Endothelial cell of umbilical vein (primary cell): ENCODE results near the gene CORO2B. TPM values are rescaled to one million over a fixed set of nuclear protein-coding genes. Genes with fewer than 3 reads are reported as not detected.

ENCODE experiments used
- BruUV-seq: library from RNA; stranded (reverse); fragments of 400-500 nt; replicated peaks from 2 replicates; lab custom pipeline; 2021; lab: Mats Ljungman, UMichigan
- CTCF ChIA-PET: fragments of 300-600, 350-600 bp; sonication (Branson Sonifier 250); formaldehyde crosslinking; loops from one replicate; lab custom pipeline; 2021; ENCODE audit warnings: antibody characterized with exemption, inconsistent platforms; lab: Charles Lee
- POLR2A ChIA-PET: fragments of 300-600, 350-600 bp; sonication (Branson Sonifier 250); formaldehyde crosslinking; loops from one replicate; lab custom pipeline; 2021; ENCODE audit warnings: antibody characterized with exemption, inconsistent platforms; lab: Charles Lee
- DNase-seq: peaks from one replicate; pipeline ENCODE4 v3.0.0-alpha.2; 2011; ENCODE audit warnings: low read depth, low spot score
- FAIRE-seq: peaks from 2 replicates; lab custom pipeline; 2011; peaks lifted over from hg19 to GRCh38; lab: Jason Lieb, UNC
- H2AFZ ChIP-seq: 2 replicates; pipeline ENCODE4 v1.6.0; 2012; ENCODE audit warnings: low read depth, low read length, control low read depth, inconsistent platforms
- H3K27ac ChIP-seq: 2 replicates; pipeline ENCODE4 v1.5.1; 2011; ENCODE audit warnings: low read depth, mild to moderate bottlenecking, control low read depth, low read length, moderate library complexity; ENCODE audit not compliant: insufficient read depth
- H3K27me3 ChIP-seq, 2 experiments: 2 replicates each; pipeline versions ENCODE4 v1.6.0 to v1.6.1; 2011; ENCODE audit warnings: low read length in 2 of 2, mixed read lengths in 1 of 2; ENCODE audit not compliant: control insufficient read depth in 2 of 2, insufficient read depth in 2 of 2
- H3K36me3 ChIP-seq, 2 experiments: 2 replicates in 1 of 2; 3 replicates in 1 of 2; pipeline ENCODE4 v1.5.1; 2011; ENCODE audit warnings: low read length in 2 of 2, mild to moderate bottlenecking in 1 of 2, moderate library complexity in 1 of 2; ENCODE audit not compliant: control insufficient read depth in 2 of 2, insufficient read depth in 2 of 2; ENCODE audit errors: extremely low read depth in 1 of 2
- H3K4me1 ChIP-seq: 3 replicates; pipeline ENCODE4 v1.5.1; 2011; ENCODE audit warnings: mild to moderate bottlenecking, low read length; ENCODE audit not compliant: control insufficient read depth, insufficient read depth; ENCODE audit errors: extremely low read depth
- H3K4me2 ChIP-seq: 2 replicates; pipeline ENCODE4 v1.6.1; 2011; ENCODE audit warnings: low read length, control low read depth, mixed read lengths; ENCODE audit not compliant: insufficient read depth
- H3K4me3 ChIP-seq, 3 experiments: fragments of 200-600 bp in 1 of 3; sonication (generic), shearing (Covaris generic) in 1 of 3; replicated peaks in 1 of 3; 2 replicates each; pipeline ENCODE4 v1.5.1; 2011 to 2016; ENCODE audit warnings: control low read depth in 3 of 3, low read length in 3 of 3, mild to moderate bottlenecking in 2 of 3, inconsistent platforms in 1 of 3, low read depth in 1 of 3, moderate library complexity in 1 of 3; ENCODE audit not compliant: insufficient read depth in 1 of 3
- H3K79me2 ChIP-seq: 2 replicates; pipeline ENCODE4 v1.6.0; 2012; ENCODE audit warnings: low read length, inconsistent platforms; ENCODE audit not compliant: control insufficient read depth, insufficient read depth
- H3K9ac ChIP-seq: replicated peaks from 2 replicates; pipeline ENCODE3; 2011; ENCODE audit warnings: low read length, control low read depth; ENCODE audit not compliant: insufficient read depth; ENCODE audit errors: extremely low read depth
- H3K9me1 ChIP-seq: replicated peaks from 3 replicates; pipeline ENCODE4 v1.6.0; 2011; ENCODE audit warnings: mild to moderate bottlenecking, low read length; ENCODE audit not compliant: control insufficient read depth, insufficient read depth; ENCODE audit errors: extremely low read depth
- H3K9me3 ChIP-seq: replicated peaks from 2 replicates; pipeline ENCODE4 v1.5.1; 2012; ENCODE audit warnings: low read length, inconsistent platforms; ENCODE audit not compliant: control insufficient read depth, insufficient read depth
- H4K20me1 ChIP-seq: replicated peaks from 2 replicates; pipeline ENCODE3; 2011; ENCODE audit warnings: mild to moderate bottlenecking, low read length; ENCODE audit not compliant: control insufficient read depth, insufficient read depth; ENCODE audit errors: extremely low read depth
- EZH2 ChIP-seq: IDR thresholded peaks from 2 replicates; pipeline ENCODE4 v1.6.1; 2012; ENCODE audit warnings: borderline replicate concordance, low read depth, mild to moderate bottlenecking, moderate library complexity, low read length, inconsistent platforms; ENCODE audit not compliant: severe bottlenecking
- GATA2 ChIP-seq: IDR thresholded peaks from 2 replicates; pipeline ENCODE4 v1.7.0; 2011; ENCODE audit warnings: low read depth, mild to moderate bottlenecking, moderate library complexity, mixed read lengths, low read length; ENCODE audit not compliant: insufficient read length, insufficient read depth
- JUN ChIP-seq: IDR thresholded peaks from 2 replicates; pipeline ENCODE4 v1.6.1; 2011; ENCODE audit warnings: borderline replicate concordance, low read depth; ENCODE audit not compliant: insufficient read length, insufficient read depth
- MYC ChIP-seq: IDR thresholded peaks from one replicate; pipeline ENCODE4 v1.6.1; 2011; ENCODE audit warnings: mild to moderate bottlenecking, low read depth, low read length
- POLR2A ChIP-seq: IDR thresholded peaks from 2 replicates; pipeline ENCODE4 v1.6.1; 2012; ENCODE audit warnings: low read depth, mild to moderate bottlenecking, control low read depth, low read length
- dilution Hi-C: fragments of 300-500 bp; cut with MboI; formaldehyde crosslinking; loops from one replicate; pipeline ENCODE4 v1.15.0; 2019; ENCODE audit warnings: low sequenced_read_pairs; ENCODE audit not compliant: extremely low pct_ligation_motif_present
- intact Hi-C: fragments of 100-400 bp; cut with micrococcal nuclease; formaldehyde crosslinking; loops from one replicate; pipeline ENCODE4 v1.10.0; 2022
- polyA plus RNA-seq, 4 experiments: library from polyadenylated mRNA; depleted of rRNA in 3 of 4; stranded (reverse) in 3 of 4; unstranded in 1 of 4; fragments of >200 nt; gene quantifications; 2 replicates each; pipeline versions ENCODE4 v1.2.1 to v1.2.3, GENCODE V29; 2011 to 2012; ENCODE audit warnings: missing spikeins in 1 of 4
- total RNA-seq: library from RNA; stranded (reverse); gene quantifications from 2 replicates; pipeline ENCODE4 v1.2.3, GENCODE V29; 2021
- TF ChIP-seq, protein P1 (sequence below), 2 donors: IDR thresholded peaks; 1 replicate in 1 of 2; 2 replicates in 1 of 2; pipeline ENCODE4 v1.5.1; 2011; ENCODE audit warnings: low read length in 2 of 2, mild to moderate bottlenecking in 2 of 2, moderate library complexity in 2 of 2, control low read depth in 1 of 2, inconsistent platforms in 1 of 2, low read depth in 1 of 2; ENCODE audit not compliant: insufficient read depth in 1 of 2; ENCODE audit errors: extremely low read depth in 1 of 2
- TF ChIP-seq, protein P2 (sequence below): IDR thresholded peaks from 2 replicates; pipeline ENCODE4 v1.6.1; 2011; ENCODE audit not compliant: insufficient read depth, insufficient read length

CORO2B gene
- total and polyA plus RNA-seq, 2 donors (not counting 3 experiments of a cell fraction or from before 2014, with no cell fraction given): 2.4 to 3.7 TPM

DNA sequence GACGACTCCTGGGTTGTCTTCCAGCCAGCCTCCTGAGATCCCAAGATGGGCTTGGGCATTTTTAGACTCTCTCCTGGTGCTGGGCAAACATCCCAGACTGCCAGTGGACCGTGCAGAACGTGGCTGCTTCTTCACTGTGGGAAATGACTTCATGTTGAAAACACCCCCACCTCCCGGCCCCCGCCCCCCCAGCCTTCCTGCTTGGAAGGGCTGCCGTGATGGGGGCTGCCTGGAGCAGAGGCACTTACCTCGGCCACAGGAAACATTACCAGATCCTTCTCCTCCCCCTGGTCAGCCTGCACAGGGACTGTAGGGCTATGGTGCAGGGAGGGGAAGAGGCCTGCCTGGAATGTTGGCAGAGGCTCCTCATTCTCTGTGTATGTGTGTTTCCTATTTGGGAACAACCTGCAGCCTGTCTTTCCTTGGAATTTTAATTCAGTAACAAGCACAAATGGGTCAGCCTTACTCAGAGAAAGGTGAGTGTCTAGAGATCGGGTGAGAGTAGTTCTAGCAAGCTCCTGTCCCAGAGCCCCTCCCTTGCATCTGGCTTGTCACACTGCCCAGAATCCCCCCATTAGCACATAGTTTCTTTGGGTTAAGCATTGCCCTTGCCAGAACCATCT is 151.1 kb downstream of the CORO2B start:
- H3K4me3 ChIP-seq: no peak overlapping the region
- dilution Hi-C loops: no loop called here
- DNase-seq (peak; percentile 83), FAIRE-seq (no peak)
- no peak overlapping the region for H3K27ac ChIP-seq
- no peaks in the 10 kb centered on the region for H3K79me2 ChIP-seq
- no peaks in the 10 kb centered on the region for H3K9me1 ChIP-seq
- peaks cover 7 to 9% of the 10 kb centered on the region in 2 experiments for H3K27me3 ChIP-seq
- no TSS peak for BruUV-seq
- POLR2A ChIA-PET: interaction anchor here (0.6 kb wide), 1 partner anchor 94 kb away, joined by 3 read pairs; no protein-coding TSS in a partner anchor
- no peak overlapping the region for H3K4me2 ChIP-seq
- H4K20me1 ChIP-seq: no peaks in the 10 kb centered on the region
- CTCF ChIA-PET: interaction anchor here (1.0 to 5.1 kb wide), 7 partner anchors 9 to 195 kb away, joined by 3 to 79 read pairs (median 4); no protein-coding TSS in a partner anchor
- TF ChIP-seq POLR2A (no peak), JUN (no peak), EZH2 (no peak), GATA2 (no peak), MYC (no peak)
- TF ChIP-seq, protein P1, sequence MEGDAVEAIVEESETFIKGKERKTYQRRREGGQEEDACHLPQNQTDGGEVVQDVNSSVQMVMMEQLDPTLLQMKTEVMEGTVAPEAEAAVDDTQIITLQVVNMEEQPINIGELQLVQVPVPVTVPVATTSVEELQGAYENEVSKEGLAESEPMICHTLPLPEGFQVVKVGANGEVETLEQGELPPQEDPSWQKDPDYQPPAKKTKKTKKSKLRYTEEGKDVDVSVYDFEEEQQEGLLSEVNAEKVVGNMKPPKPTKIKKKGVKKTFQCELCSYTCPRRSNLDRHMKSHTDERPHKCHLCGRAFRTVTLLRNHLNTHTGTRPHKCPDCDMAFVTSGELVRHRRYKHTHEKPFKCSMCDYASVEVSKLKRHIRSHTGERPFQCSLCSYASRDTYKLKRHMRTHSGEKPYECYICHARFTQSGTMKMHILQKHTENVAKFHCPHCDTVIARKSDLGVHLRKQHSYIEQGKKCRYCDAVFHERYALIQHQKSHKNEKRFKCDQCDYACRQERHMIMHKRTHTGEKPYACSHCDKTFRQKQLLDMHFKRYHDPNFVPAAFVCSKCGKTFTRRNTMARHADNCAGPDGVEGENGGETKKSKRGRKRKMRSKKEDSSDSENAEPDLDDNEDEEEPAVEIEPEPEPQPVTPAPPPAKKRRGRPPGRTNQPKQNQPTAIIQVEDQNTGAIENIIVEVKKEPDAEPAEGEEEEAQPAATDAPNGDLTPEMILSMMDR (IDR thresholded peaks at IDR 0.05; ENCODE audit: extremely low read depth in 1 of 2, insufficient read depth in 1 of 2, low read depth in 1 of 2, low read length in 2 of 2): no peak
- TF ChIP-seq, protein P2, sequence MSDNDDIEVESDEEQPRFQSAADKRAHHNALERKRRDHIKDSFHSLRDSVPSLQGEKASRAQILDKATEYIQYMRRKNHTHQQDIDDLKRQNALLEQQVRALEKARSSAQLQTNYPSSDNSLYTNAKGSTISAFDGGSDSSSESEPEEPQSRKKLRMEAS: no peak
- H3K4me1 ChIP-seq: peaks cover 2% of the 10 kb centered on the region
- intact Hi-C loops: loop anchor here (1.0 kb wide), 5 partner anchors 30 to 145 kb away; no protein-coding TSS in a partner anchor
- H3K36me3 ChIP-seq: no peaks in the 10 kb centered on the region
- no peaks in the 10 kb centered on the region for H3K9me3 ChIP-seq
- H3K9ac ChIP-seq: no peak overlapping the region
- H2AFZ ChIP-seq: no peak overlapping the region
